HepG2 (cell line): Measurements from ENCODE around the gene NEAT1. TPM values are rescaled to one million over a fixed set of nuclear protein-coding genes. Genes with fewer than 3 reads are reported as not detected.

ENCODE experiments used
- ARID2 ChIP-seq: sonication (generic); formaldehyde crosslinking; IDR thresholded peaks from 2 replicates; pipeline ENCODE4 v1.8.1; 2022; ENCODE audit warnings: mild to moderate bottlenecking, missing genetic modification reagents, borderline replicate concordance
- CC2D1A ChIP-seq: sonication (generic); formaldehyde crosslinking; IDR thresholded peaks from 2 replicates; pipeline ENCODE4 v1.8.1; 2023; ENCODE audit warnings: mild to moderate bottlenecking, missing genetic modification reagents
- FOXK1 ChIP-seq: sonication (generic); formaldehyde crosslinking; IDR thresholded peaks from 2 replicates; pipeline ENCODE4 v1.4.0; 2020; ENCODE audit warnings: low read depth, missing genetic modification reagents, borderline replicate concordance
- HINFP ChIP-seq: sonication (generic); formaldehyde crosslinking; IDR thresholded peaks from 2 replicates; pipeline ENCODE4 v1.4.0; 2020; ENCODE audit warnings: low read depth, mild to moderate bottlenecking, missing genetic modification reagents
- HMG20B ChIP-seq: conservative IDR thresholded peaks from 2 replicates; pipeline ENCODE4 v1.6.1; 2016; ENCODE audit warnings: missing genetic modification reagents, missing compliant biosample characterization
- HNF1A ChIP-seq, 2 experiments: sonication (generic) in 1 of 2; formaldehyde crosslinking in 1 of 2; IDR thresholded peaks; 2 replicates each; pipeline versions ENCODE4 v1.4.0 to v1.6.1; 2016 to 2020; ENCODE audit warnings: borderline replicate concordance in 1 of 2, low read depth in 1 of 2, mild to moderate bottlenecking in 1 of 2, missing genetic modification reagents in 1 of 2
- KMT2A ChIP-seq: sonication (generic); formaldehyde crosslinking; IDR thresholded peaks from 2 replicates; pipeline ENCODE4 v1.4.0; 2020; ENCODE audit warnings: missing genetic modification reagents
- MAZ ChIP-seq, 2 experiments: sonication (generic) in 1 of 2; formaldehyde crosslinking in 1 of 2; IDR thresholded peaks; 2 replicates each; pipeline versions ENCODE4 v1.5.0 to v1.6.1; 2012 to 2020; ENCODE audit warnings: low read depth in 2 of 2, mild to moderate bottlenecking in 2 of 2, borderline replicate concordance in 1 of 2, improper control_type of control experiment in 1 of 2, low read length in 1 of 2, missing genetic modification reagents in 1 of 2, moderate library complexity in 1 of 2
- NCOA5 ChIP-seq: sonication (generic); formaldehyde crosslinking; IDR thresholded peaks from 2 replicates; pipeline ENCODE4 v1.4.0; 2020; ENCODE audit warnings: missing genetic modification reagents
- PAX8 ChIP-seq: sonication (generic); formaldehyde crosslinking; IDR thresholded peaks from 2 replicates; pipeline ENCODE4 v1.8.0; 2022; ENCODE audit warnings: mild to moderate bottlenecking, missing genetic modification reagents, borderline replicate concordance
- SNAI1 ChIP-seq: sonication (generic); formaldehyde crosslinking; IDR thresholded peaks from 2 replicates; pipeline ENCODE4 v1.5.0; 2020; ENCODE audit warnings: mild to moderate bottlenecking, missing genetic modification reagents, borderline replicate concordance
- SNAPC5 ChIP-seq: sonication (generic); formaldehyde crosslinking; IDR thresholded peaks from 2 replicates; pipeline ENCODE4 v1.8.1; 2023; ENCODE audit warnings: mild to moderate bottlenecking, missing genetic modification reagents, borderline replicate concordance
- ZNF224 ChIP-seq: sonication (generic); formaldehyde crosslinking; IDR thresholded peaks from 2 replicates; pipeline ENCODE4 v1.5.0; 2020; ENCODE audit warnings: mild to moderate bottlenecking, missing genetic modification reagents
- ZNF33B ChIP-seq: sonication (generic); formaldehyde crosslinking; IDR thresholded peaks from 2 replicates; pipeline ENCODE4 v1.5.1; 2020; ENCODE audit warnings: mild to moderate bottlenecking, missing genetic modification reagents
- ZNF672 ChIP-seq: sonication (generic); formaldehyde crosslinking; IDR thresholded peaks from 2 replicates; pipeline ENCODE4 v1.8.1; 2022; ENCODE audit warnings: missing genetic modification reagents
- ZNF777 ChIP-seq: sonication (generic); formaldehyde crosslinking; IDR thresholded peaks from 2 replicates; pipeline ENCODE4 v1.4.0; 2020; ENCODE audit warnings: missing genetic modification reagents
- polyA plus RNA-seq, 8 experiments: library from polyadenylated mRNA; depleted of rRNA in 3 of 8; stranded (reverse) in 7 of 8; unstranded in 1 of 8; fragments of >200 nt; fragmentation: Illumina TruSeq in 4 of 8; extraction: Trizol in 4 of 8; gene quantifications; 2 replicates each; pipeline versions ENCODE4 v1.2.1 to v1.2.3, GENCODE V29; 2011 to 2016; ENCODE audit warnings: low read depth in 4 of 8, missing spikeins in 1 of 8, mixed read lengths in 1 of 8; ENCODE audit not compliant: insufficient read depth in 1 of 8
- total RNA-seq, 5 experiments: library from RNA; depleted of rRNA; stranded (reverse); fragments of >200 nt; fragmentation: Illumina TruSeq; extraction: Trizol; gene quantifications; 2 replicates each; pipeline ENCODE4 v1.2.3, GENCODE V29; 2016; ENCODE audit warnings: low read depth in 1 of 5
- TF ChIP-seq, protein P1 (sequence below): sonication (generic); formaldehyde crosslinking; IDR thresholded peaks from 2 replicates; pipeline ENCODE4 v1.4.0; 2020; ENCODE audit warnings: mild to moderate bottlenecking, low read depth, missing genetic modification reagents
- TF ChIP-seq, protein P2 (sequence below): sonication (generic); formaldehyde crosslinking; IDR thresholded peaks from 2 replicates; pipeline ENCODE4 v1.4.0; 2020; ENCODE audit warnings: mild to moderate bottlenecking, missing genetic modification reagents

Gene NEAT1
- total and polyA plus RNA-seq, 2 of the 13 experiments (the other 11 are each of a cell fraction or from before 2014, with no cell fraction given) = 20.5 to 41.2 TPM

- TF ChIP-seq SNAPC5 (CRISPR knock-in tag) = no peak
- no peak for TF ChIP-seq ARID2 (CRISPR knock-in tag)
- no peak for TF ChIP-seq MAZ (IDR thresholded peaks at IDR 0.05; ENCODE audit: borderline replicate concordance, low read depth, low read length)
- TF ChIP-seq MAZ (CRISPR knock-in tag; IDR thresholded peaks at IDR 0.05; ENCODE audit: low read depth) = peak; percentile 56; the same call in 1 of the 2 replicates
- TF ChIP-seq KMT2A (CRISPR knock-in tag) = no peak
- peak; percentile 29; the same call in 1 of the 2 replicates for TF ChIP-seq FOXK1 (CRISPR knock-in tag)
- TF ChIP-seq, protein P1, sequence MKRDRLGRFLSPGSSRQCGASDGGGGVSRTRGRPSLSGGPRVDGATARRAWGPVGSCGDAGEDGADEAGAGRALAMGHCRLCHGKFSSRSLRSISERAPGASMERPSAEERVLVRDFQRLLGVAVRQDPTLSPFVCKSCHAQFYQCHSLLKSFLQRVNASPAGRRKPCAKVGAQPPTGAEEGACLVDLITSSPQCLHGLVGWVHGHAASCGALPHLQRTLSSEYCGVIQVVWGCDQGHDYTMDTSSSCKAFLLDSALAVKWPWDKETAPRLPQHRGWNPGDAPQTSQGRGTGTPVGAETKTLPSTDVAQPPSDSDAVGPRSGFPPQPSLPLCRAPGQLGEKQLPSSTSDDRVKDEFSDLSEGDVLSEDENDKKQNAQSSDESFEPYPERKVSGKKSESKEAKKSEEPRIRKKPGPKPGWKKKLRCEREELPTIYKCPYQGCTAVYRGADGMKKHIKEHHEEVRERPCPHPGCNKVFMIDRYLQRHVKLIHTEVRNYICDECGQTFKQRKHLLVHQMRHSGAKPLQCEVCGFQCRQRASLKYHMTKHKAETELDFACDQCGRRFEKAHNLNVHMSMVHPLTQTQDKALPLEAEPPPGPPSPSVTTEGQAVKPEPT (CRISPR knock-in tag) = no peak
- TF ChIP-seq ZNF224 (CRISPR knock-in tag) = no peak
- no peak for TF ChIP-seq NCOA5 (CRISPR knock-in tag)
- no peak for TF ChIP-seq HNF1A (IDR thresholded peaks at IDR 0.05; ENCODE audit: low read depth)
- no peak for TF ChIP-seq HNF1A (CRISPR knock-in tag; IDR thresholded peaks at IDR 0.05; ENCODE audit: borderline replicate concordance)
- no peak for TF ChIP-seq HMG20B (CRISPR knock-in tag)
- no peak for TF ChIP-seq ZNF672 (CRISPR knock-in tag)
- TF ChIP-seq SNAI1 = no peak
- TF ChIP-seq, protein P2, sequence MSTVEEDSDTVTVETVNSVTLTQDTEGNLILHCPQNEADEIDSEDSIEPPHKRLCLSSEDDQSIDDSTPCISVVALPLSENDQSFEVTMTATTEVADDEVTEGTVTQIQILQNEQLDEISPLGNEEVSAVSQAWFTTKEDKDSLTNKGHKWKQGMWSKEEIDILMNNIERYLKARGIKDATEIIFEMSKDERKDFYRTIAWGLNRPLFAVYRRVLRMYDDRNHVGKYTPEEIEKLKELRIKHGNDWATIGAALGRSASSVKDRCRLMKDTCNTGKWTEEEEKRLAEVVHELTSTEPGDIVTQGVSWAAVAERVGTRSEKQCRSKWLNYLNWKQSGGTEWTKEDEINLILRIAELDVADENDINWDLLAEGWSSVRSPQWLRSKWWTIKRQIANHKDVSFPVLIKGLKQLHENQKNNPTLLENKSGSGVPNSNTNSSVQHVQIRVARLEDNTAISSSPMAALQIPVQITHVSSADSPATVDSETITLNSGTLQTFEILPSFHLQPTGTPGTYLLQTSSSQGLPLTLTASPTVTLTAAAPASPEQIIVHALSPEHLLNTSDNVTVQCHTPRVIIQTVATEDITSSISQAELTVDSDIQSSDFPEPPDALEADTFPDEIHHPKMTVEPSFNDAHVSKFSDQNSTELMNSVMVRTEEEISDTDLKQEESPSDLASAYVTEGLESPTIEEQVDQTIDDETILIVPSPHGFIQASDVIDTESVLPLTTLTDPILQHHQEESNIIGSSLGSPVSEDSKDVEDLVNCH (CRISPR knock-in tag) = no peak
- no peak for TF ChIP-seq HINFP
- no peak for TF ChIP-seq ZNF777 (CRISPR knock-in tag)
- no peak for TF ChIP-seq PAX8 (CRISPR knock-in tag)
- no peak for TF ChIP-seq CC2D1A
- TF ChIP-seq ZNF33B (CRISPR knock-in tag) = no peak
Measured at GRCh38 chr11:65419772-65420481, 2.7 kb upstream of the NEAT1 start (continued).
